ENCODE results near the gene KCNK3. TPM values are rescaled to one million over a fixed set of nuclear protein-coding genes. Genes with fewer than 3 reads are reported as not detected.

Gene KCNK3
- total and polyA plus RNA-seq, 2 of the 13 experiments (the other 11 are each of a cell fraction or from before 2014, with no cell fraction given) = not detected

- Histone ChIP-seq H3K9me3 (ENCODE audit: low read length) (no peaks in the 10 kb centered on the region), H3K4me1 (ENCODE audit: insufficient read depth, low read length) (no peaks in the 10 kb centered on the region), H3K27me3 (ENCODE audit: control insufficient read depth in 1 of 2, insufficient read depth in 2 of 2, low read length in 2 of 2) (peaks cover 2 to 79% of the 10 kb centered on the region in 2 experiments; a peak in 4 of 5 replicates), H3K4me3 (replicated peaks in 1 of 3; ENCODE audit: insufficient read depth in 1 of 3, low read depth in 2 of 3, low read length in 3 of 3) (no peak overlapping the region), H3K27ac (ENCODE audit: extremely low read length, insufficient read depth, low read length) (no peak overlapping the region), H3K9ac (ENCODE audit: insufficient read depth, low read depth, low read length) (no peak overlapping the region), H4K20me1 (ENCODE audit: insufficient read depth, low read length) (no peaks in the 10 kb centered on the region; the same call in 1 of the 2 replicates), H3K4me2 (ENCODE audit: low read depth, low read length) (no peak overlapping the region), H2AFZ (ENCODE audit: low read length) (no peak overlapping the region), H3K36me3 (replicated peaks in 1 of 2; ENCODE audit: control insufficient read depth in 1 of 2, insufficient read depth in 2 of 2, low read length in 2 of 2) (no peaks in the 10 kb centered on the region), H3K79me2 (ENCODE audit: insufficient read depth, low read length) (no peaks in the 10 kb centered on the region)
- POLR2A ChIA-PET = no interaction called here
- intact Hi-C loops (cut with micrococcal nuclease; ENCODE audit: unreplicated experiment) (no loop called here), in situ Hi-C loops (cut with HindIII; ENCODE audit: extremely low pct_ligation_motif_present, low pct_unique_long_range_greater_than_20kb) (no loop called here)
- WGBS (ENCODE audit: low lambda C conversion rate) = 5% methylated on average over 4 of the region's 4 CpGs
- no peak for DNase-seq (ENCODE audit: low spot score)
- CTCF ChIA-PET (ENCODE audit: low intra/inter-chr PET ratio, low total read pairs) = no interaction called here
- no peak for FAIRE-seq
- TF ChIP-seq ZNF790 (CRISPR knock-in tag; IDR thresholded peaks at IDR 0.05; ENCODE audit: borderline replicate concordance) = no peak
- no peak for ATAC-seq
- BruUV-seq (replicated peaks) = no TSS peak
Observed at GRCh38 chr2:26700078-26700477, 7.6 kb downstream of the KCNK3 start.

- intact Hi-C loops (cut with micrococcal nuclease; ENCODE audit: unreplicated experiment) = no loop called here
- Histone ChIP-seq H3K4me2 (ENCODE audit: low read depth, low read length) (no peak overlapping the region), H4K20me1 (ENCODE audit: insufficient read depth, low read length) (no peaks in the 10 kb centered on the region; the same call in 1 of the 2 replicates), H3K4me3 (replicated peaks in 1 of 3; ENCODE audit: insufficient read depth in 1 of 3, low read depth in 2 of 3, low read length in 3 of 3) (no peak overlapping the region), H3K36me3 (replicated peaks in 1 of 2; ENCODE audit: control insufficient read depth in 1 of 2, insufficient read depth in 2 of 2, low read length in 2 of 2) (no peaks in the 10 kb centered on the region), H3K27me3 (ENCODE audit: control insufficient read depth in 1 of 2, insufficient read depth in 2 of 2, low read length in 2 of 2) (peaks cover 2 to 78% of the 10 kb centered on the region in 2 experiments; a peak in 4 of 5 replicates), H3K9me3 (ENCODE audit: low read length) (no peaks in the 10 kb centered on the region), H3K4me1 (ENCODE audit: insufficient read depth, low read length) (no peaks in the 10 kb centered on the region), H3K9ac (ENCODE audit: insufficient read depth, low read depth, low read length) (no peak overlapping the region), H3K79me2 (ENCODE audit: insufficient read depth, low read length) (no peaks in the 10 kb centered on the region), H2AFZ (ENCODE audit: low read length) (no peak overlapping the region), H3K27ac (ENCODE audit: extremely low read length, insufficient read depth, low read length) (no peak overlapping the region)
- no peak for DNase-seq (ENCODE audit: low spot score)
- no TSS peak for BruUV-seq (replicated peaks)
- ATAC-seq = no peak
- ChIA-PET CTCF (ENCODE audit: low intra/inter-chr PET ratio, low total read pairs) (no interaction called here), POLR2A (no interaction called here)
- WGBS (ENCODE audit: low lambda C conversion rate) = 61% methylated on average over 5 of the region's 5 CpGs
- in situ Hi-C loops (cut with HindIII; ENCODE audit: extremely low pct_ligation_motif_present, low pct_unique_long_range_greater_than_20kb) = no loop called here
- no peak for FAIRE-seq
- TF ChIP-seq TEAD3 (CRISPR knock-in tag; optimal IDR thresholded peaks at IDR 0.05; ENCODE audit: borderline replicate concordance) = no peak
- TF ChIP-seq SMAD9 (CRISPR knock-in tag; IDR thresholded peaks at IDR 0.05) = no peak
- no peak for TF ChIP-seq CBX1 (IDR thresholded peaks at IDR 0.05; ENCODE audit: low read depth)
- TF ChIP-seq, protein P1, sequence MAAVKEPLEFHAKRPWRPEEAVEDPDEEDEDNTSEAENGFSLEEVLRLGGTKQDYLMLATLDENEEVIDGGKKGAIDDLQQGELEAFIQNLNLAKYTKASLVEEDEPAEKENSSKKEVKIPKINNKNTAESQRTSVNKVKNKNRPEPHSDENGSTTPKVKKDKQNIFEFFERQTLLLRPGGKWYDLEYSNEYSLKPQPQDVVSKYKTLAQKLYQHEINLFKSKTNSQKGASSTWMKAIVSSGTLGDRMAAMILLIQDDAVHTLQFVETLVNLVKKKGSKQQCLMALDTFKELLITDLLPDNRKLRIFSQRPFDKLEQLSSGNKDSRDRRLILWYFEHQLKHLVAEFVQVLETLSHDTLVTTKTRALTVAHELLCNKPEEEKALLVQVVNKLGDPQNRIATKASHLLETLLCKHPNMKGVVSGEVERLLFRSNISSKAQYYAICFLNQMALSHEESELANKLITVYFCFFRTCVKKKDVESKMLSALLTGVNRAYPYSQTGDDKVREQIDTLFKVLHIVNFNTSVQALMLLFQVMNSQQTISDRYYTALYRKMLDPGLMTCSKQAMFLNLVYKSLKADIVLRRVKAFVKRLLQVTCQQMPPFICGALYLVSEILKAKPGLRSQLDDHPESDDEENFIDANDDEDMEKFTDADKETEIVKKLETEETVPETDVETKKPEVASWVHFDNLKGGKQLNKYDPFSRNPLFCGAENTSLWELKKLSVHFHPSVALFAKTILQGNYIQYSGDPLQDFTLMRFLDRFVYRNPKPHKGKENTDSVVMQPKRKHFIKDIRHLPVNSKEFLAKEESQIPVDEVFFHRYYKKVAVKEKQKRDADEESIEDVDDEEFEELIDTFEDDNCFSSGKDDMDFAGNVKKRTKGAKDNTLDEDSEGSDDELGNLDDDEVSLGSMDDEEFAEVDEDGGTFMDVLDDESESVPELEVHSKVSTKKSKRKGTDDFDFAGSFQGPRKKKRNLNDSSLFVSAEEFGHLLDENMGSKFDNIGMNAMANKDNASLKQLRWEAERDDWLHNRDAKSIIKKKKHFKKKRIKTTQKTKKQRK (IDR thresholded peaks at IDR 0.05; ENCODE audit: low read length) = no peak
- TF ChIP-seq AHDC1 (CRISPR knock-in tag; IDR thresholded peaks at IDR 0.05; ENCODE audit: borderline replicate concordance) = no peak
- TF ChIP-seq POGZ (CRISPR knock-in tag; IDR thresholded peaks at IDR 0.05) = no peak
- no peak for TF ChIP-seq ZFP90 (CRISPR knock-in tag; IDR thresholded peaks at IDR 0.05; ENCODE audit: borderline replicate concordance)
Observed at GRCh38 chr2:26701596-26701995, 9.1 kb downstream of the KCNK3 start.

Data from HepG2 (cell line).